ENCODE measurements around the gene NFE2L1. TPM values are rescaled to one million over a fixed set of nuclear protein-coding genes. Genes with fewer than 3 reads are reported as not detected.
"Not testable (repeated sequence)": the region's sequence is repeated elsewhere in the genome, so short reads cannot be mapped to it uniquely, and the experiment has no call there.

NFE2L1 gene
- polyA plus RNA-seq, 12 donors = 146 to 376 (median 279) TPM

DNA sequence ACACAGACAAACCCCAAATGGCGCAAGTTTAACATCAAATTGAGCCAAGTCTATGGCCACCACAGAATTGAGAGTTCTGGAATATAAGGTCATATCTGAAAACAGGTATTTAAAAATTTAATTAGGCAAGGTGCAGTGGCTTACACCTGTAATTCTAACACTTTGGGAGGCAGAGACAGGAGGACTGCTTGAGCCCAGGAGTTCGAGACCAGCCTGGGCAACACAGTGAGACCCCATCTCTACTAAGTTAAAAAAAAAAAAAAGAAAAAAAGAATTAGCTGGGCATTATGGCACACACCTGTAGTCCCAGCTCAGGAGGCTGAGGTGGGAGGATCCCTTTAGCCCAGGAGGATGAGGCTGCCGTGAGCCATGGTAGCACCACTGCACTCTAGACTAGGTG lies 19.1 kb downstream of the NFE2L1 start:
- DNase-seq = no peak

DNA sequence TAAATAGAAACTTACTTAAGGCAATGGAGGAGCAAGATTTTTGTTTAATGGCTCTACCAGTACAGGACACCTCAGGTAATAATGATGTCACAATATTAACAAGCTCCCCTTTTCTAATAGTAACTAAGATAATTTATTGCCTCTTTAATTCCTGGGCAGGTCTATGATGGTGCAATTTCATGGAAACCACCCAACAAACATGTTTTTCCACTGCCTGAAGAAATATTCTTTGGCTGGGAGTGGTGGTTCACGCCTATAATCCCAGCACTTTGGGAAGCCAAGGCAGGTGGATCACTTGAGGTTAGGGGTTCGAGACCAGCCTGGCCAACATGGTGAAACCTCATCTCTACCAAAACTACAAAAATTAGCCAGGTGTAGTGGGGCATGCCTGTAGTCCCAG lies 19.6 kb downstream of the NFE2L1 start:
- DNase-seq = not testable (repeated sequence)

DNA sequence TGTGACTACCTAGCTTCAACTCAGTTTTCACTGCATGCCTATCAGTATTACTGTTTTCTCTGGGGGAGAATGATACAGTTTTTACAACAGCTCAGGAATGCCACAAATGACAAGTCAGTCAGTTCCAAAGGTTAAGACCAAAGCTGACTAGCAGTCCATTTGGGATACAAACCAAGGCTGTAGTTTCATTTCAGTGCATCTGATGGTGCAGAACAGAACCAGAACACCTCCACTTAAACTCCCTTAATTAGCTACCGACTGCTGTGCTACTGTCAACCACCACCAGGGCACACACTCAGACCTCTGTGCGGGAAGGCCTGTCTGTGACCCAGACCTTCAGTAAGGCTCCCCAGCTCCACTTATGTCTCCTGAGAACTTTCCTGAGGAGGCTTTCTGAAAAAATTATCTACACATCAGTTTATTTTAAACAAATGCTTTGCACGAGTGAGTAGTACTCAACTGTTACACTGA lies 20.4 kb downstream of the NFE2L1 start:
- DNase-seq = no peak

DNA sequence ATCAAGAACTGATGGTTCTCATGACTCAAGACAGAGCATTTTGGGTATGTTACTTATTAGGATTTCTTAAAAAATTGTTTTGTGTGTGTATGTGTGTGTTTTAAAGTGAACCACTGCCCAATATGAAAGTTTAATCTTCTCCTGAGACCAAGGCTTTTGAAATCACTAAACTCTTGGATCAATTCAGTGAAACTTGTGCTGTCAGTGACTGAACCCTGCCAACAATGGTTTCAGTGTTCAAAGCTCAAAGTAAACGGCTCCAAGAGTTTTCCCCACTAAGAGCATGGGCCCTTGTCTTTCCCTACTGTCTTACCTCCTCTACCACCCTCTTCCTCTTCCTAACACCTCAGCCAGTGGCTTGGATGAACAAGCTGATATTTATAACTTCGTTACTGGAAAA lies 22.0 kb downstream of the NFE2L1 start:
- DNase-seq = no peak

DNA sequence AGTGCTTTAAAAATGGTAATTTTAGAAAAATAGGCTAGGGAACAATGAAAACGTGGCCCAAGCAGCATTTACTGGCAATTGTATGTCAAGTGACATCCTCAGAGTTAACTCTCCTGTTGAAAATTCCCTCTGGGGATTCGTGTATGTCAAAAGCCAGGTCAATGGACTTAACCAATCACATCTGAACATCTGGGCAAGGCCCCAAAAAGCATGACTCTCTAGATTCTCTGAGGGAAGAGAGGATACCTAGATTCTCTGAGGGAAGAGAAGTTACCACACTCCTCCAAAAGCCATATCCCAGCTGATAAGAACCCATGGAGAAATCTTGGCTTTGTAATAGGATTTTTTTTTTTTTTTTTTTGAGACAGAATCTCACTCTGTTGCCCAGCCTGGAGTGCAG lies 23.5 kb downstream of the NFE2L1 start:
- no peak for DNase-seq

DNA sequence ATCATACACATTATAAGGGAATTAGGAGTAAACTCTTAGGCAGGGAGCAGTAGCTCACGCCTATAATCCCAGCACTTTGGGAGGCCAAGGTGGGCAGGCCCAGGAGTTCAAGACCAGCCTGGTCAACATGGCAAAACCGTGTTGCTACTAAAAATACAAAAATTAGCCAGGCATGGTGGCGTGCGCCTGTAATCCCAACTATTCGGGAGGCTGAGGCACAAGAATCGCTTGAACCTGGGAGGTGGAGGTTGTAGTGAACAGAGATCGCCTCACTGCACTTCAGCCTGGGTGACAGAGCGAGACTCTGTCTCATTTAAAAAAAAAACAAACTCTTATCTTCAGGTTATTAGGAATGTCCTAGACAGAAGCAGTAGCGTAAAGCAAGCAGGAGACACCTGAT lies 24.7 kb downstream of the NFE2L1 start:
- DNase-seq = not testable (repeated sequence)

DNA sequence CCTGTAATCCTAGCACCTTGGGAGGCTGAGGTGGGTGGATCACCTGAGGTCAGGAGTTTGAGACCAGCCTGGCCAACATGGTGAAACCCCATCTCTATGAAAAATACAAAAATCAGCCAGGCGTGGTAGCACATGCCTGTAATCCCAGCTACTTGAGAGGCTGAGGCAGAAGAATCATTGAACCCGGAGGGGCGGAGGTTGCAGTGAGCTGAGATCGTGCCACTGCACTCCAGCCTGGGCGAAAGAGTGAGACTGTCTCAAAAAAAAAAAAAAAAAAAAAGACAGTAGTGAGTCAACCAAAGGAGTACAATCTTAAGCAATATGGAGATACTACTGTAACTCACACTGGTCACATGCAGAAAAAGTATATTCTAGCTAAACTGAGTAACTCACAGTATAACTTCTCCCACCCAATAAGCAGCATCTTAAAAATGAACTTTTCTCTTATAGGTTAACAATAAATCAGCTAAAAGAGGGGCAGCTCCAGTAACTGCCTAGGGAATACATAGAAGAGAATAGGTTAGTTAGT lies 25.5 kb downstream of the NFE2L1 start:
- DNase-seq = not testable (repeated sequence)

DNA sequence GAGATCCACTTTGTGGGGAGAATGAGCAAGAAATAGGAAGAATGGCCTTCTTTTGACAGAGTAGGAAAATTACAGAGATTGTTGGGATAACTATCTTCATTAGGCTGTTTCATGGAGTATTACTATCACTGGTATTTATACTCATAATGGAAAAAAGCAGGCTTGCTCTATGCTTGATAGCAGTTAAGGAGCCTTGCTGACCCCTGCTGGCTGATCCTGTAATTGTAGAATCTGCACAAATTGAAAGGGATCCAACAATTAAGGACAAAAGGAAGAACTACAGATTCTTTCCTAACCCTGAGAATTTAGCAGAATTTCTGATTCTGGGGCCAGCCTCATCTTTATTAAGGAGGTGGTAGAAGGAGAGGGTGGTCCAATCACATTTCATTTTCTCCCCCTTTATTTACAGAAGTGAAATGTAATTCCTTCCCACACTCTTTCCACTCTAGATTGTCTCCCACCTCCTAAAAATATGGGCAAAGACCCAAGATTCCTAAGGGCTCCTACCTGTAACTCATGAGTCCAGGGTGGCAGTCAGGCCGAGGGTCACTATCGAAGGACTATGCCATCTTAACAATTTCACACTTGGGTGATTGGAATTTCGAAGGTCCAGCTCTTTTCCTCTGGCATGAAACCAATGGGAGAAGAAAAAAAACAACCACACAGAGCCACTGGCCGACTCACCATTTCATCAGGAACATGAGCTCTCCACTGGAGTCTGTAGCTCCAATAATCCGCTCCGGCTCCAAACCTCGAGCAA lies 26.3 kb downstream of the NFE2L1 start:
- DNase-seq = peak; percentile 87

DNA sequence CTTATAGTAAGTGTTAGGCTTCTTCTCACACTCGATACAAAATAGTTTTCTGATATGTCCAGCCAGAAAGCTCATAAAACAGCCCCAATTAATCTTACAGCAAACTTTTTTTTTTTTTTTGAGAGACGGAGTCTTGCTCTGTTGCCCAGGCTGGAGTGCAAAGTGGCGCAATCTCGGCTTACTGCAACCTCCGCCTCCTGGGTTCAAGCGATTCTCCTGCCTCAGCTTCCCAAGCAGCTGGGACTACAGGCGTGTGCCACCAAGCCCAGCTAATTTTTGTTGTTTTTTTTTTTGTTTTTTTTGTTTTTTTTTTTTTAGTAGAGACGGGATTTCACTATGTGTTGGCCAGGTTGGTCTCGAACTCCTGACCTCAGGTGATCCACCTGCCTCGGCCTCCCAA lies 29.0 kb downstream of the NFE2L1 start:
- DNase-seq = not testable (repeated sequence)

DNA sequence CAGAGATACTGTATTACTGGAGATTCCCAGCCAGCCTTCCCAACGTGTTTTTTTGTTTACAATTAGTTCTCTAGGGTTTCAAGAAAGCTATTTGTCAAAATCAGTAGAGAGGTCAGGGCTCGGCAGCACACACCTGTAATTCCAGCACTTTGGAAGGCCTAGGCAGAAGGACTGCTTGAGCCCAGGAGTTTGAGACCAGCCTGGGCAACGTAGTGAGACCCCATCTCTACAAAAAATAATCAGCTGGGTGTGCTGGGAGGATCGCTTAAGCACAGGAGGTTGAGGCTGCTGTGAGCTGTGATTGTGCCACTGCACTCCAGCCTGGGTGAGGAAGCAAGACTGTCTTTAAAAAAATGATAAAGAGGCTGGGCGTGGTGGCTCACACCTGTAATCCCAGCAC lies 33.7 kb downstream of the NFE2L1 start:
- no peak for DNase-seq

DNA sequence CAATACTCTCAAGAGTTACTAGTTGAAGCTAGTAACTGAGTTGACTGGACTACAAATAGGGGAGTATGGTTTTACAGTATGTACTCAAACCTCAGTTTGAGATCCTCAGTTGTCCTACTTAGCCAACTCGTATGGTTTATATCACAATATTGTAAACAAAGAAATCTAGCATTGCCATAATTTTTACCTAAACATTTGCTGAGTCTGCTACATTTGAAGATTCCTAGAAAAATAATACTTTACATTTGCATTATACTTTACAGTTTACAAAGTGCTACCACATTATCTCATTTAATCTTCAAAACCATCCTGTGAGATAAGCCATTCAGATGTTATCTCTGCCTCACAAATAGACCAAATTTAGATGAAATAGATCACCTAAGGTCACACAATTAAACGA lies 36.8 kb downstream of the NFE2L1 start:
- no peak for DNase-seq

DNA sequence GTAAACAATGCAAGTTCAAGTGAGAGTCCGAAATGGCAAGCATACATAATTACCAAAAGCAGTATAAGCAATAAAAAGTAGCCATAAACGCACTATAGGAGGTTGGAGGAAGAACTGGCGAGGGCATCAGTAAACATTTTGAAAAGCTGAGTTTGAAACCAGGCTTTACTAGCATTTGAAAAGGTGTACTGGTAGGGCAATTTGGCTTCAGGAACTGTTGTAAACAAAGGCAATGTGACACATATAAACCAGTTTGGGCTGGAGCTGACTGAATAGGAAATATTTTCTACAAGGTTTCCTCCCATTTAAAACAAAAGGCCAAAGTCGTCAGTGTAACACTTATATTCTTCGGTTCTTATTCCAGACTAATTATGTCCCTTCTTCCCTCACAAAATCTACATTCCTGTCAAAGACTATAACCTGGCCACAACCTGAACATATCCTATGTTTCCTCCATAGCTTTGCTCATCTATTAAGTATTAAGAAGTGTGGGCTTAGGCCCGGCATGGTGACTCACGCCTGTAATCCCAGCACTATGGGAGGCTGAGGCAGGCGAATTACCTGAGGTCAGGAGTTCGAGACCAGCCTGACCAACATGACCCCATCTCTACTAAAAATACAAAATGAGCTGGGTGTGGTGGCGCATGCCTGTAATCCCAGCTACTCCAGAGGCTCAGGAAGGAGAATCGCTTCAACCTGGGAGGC lies 45.3 kb downstream of the NFE2L1 start:
- no peak for DNase-seq

DNA sequence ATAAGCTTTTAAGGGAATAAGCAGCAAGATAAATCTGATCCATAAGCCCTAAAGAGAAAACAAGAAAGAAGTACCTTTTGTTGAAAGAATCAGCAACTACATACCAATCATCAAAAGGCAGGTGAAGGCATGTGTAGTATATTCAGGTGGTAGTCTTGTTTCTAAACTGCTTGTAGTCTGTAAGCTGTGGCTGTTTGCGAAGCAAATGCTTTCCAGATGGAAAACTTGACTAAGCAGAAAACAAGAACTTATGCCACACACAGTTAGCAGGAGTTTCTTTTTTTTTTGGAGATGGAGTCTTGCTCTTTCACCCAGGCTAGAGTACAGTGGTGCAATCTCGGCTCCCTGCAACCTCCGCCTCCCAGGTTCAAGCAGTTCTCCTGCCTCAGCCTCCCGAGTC lies 47.5 kb downstream of the NFE2L1 start:
- no peak for DNase-seq

DNA sequence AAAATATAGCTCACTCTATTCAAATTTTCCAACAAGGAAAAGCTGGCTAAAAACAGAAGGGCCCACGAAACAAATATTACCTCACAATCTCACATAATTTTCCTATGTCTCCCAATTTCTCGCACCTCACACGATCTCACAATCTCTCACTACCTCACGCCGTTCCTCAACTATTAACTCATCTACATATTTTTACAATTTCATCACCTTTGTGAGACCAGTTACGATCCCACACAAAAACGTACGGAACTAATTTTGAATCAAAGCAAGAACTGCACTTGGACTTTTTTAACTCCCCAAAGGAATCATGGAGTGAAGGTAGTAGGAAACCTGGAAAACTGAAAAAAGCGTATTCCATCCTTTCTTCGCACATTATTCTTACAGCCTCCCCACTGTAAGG lies 52.0 kb downstream of the NFE2L1 start:
- no peak for DNase-seq

DNA sequence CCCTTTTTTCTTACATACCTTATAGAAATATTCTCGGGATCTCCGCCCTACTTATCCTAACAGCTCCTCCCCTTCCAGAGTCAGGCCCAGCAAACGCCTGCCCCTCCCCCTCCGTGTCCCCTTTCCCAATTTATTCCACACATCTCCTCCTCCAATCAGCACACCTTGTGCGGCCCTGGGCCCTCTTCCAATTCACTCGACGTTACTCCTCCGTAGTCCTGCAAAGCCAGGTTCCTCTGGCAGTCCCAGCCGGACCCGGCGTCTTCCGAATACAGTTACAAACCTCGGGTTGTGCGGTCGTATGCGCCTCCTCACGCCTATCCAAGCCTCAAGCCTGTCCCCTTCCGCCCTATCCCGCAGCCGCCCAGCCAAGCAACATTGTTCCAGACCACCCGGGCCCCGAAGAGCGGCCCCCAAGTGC lies 52.4 kb downstream of the NFE2L1 start:
- DNase-seq = peak; percentile 74

DNA sequence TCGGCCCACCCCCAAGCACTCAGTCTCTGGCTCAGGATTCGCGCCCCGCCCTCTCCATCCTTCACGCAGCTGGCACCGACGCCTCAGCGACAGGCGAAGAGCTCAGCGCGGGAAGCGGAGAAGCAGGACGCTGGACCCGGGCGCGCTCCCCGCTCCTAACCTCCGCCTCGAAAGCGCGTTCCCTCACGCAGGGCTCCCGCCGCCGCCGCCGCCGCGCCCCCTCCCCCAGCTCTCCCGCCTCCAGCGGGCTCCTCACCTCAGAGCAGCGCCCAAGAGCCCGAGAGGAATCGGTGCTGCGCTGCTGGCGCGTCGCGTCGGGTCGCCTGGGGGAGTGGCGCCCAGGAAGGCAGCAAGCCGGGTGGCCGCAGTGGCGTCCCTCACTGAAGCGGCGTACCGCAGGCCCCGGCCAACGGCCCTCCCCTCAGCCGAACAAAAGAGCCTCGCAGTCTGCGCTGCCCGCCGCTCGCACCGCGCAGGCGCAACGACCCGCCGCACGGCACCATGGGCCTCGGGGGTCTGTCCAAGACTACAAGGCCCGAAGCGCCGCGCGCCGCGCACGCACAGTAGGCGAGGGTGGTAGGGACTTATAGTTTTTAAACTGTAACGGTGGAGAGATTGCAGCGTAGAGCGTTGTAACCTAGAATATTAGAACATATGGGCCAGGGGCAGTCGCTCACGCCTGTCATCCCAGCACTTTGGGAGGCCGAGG lies 53.0 kb downstream of the NFE2L1 start, which contains the start of gene CBX1:
TSS of gene CBX1 (minus strand) at position 467 of the 709 bp plus-strand sequence. CDS start 24,474 bp downstream, outside the sequence.
- DNase-seq = peak; percentile 95

DNA sequence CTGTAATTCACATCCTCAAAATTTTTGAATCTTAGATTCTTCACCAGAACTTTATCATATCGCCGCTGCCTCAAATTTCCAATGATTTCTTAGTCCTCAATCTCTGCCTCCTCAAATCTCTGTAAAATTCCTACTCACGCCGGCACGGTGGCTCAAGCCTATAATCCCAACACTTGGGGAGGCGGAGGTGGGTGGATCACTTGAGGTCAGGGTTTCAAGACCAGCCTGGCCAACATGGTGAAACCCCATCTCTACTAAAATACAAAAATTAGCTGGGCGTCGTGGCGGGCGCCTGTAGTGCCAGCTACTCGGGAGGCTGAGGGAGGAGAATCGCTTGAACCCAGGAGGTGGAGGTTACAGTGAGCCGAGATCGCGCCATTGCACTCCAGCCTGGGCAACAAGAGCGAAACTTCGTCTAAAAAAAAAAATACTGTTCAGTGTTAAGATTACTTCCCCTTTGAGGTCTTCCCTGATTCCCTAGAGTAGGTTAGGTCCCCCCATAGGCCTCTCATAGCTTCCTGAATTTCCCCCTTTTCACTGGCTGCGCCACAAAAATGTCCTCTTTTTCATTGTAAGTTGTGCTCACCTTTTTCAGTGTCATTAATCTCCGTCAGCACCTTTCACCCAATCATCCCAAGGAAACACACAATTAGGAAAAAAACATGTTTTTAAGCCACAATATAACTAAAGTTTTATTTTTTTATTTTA lies 54.0 kb downstream of the NFE2L1 start:
- no peak for DNase-seq

DNA sequence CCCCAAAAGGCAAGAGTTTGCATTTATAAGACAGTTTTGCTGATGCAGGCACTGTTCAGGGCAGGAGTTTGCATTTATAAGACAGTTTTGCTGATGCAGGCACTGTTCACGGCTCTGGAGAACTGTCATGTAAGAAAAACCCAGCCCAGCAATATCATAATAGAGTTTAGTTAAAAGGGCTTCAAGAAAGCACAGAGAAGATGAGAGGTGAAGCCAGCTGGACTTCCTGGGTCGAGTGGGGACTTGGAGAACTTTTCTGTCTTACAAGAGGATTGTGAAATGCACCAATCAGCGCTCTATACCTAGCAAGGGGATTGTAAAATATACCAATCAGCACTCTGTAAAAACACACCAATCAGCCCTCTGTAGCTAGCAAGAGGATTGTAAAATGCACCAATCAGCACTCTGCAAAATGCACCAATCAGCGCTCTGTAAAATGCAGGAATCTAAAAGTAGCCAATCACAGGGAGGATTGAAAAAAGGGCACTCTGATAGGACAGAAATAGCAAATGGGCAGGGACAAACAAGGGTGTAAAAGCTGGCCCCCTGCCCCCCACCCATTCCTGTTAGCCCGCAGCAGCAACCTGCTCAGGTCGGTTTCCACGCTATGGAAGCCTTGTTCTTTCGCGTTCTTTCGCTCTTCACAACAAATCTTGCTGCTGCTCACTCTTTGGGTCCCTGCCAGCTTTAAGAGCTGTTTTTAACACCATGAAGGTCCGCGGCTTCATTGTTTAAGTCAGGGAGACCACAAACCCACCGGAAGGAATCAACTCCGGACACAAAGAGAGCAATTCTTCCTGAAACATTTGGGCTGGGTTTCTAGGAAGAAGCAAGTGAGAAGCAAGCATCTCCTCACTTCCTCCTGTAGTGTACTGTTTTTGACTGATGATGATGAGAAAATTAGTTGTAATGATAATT lies 54.9 kb downstream of the NFE2L1 start:
- no peak for DNase-seq

DNA sequence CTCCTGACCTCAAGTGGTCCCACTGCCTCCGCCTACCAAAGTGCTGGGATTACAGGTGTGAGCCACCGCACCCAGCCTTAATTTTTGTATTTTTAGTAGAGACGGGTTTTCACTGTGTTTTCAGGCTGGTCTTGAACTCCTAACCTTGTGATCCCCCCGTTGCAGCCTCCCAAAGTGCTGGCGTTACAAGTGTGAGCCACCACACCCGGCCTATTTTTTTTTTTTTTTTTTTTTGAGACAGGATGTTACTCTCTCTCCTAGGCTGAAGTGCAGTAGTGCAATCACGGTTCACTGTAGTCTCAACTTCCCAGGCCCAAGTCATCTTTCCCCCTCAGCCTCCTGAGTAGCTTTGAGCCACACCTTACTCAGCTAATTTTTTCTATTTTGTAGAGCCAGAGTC lies 56.3 kb downstream of the NFE2L1 start:
- no peak for DNase-seq

DNA sequence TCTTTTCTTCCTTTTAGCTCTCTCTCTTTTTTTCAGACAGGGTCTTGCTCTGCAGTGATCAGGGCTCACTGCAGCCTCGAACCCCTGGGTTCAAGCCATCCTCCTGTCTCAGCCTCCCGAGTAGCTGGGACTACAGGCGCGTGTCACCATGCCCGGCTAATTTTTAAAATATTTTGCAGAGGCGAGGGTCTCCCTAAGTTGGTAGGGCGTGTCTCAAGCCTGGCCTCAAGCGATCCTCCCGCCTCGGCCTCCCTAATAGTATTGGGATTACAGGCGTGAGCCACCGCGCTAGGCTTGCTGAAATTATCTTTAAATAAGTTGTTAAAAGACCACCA lies 58.6 kb downstream of the NFE2L1 start:
- DNase-seq = no peak

Measured in muscle of arm (tissue), 12 donors.